Psoas muscle (tissue), 8 donors: ENCODE measurements around the gene HYOU1. TPM values are rescaled to one million over a fixed set of nuclear protein-coding genes. Genes with fewer than 3 reads are reported as not detected.

ENCODE experiments used
- ATAC-seq, 4 donors: fragments of 200-7000 bp; cut with Tn5 transposase; one replicate each; pipeline ENCODE4 v1.9.1; 2020; ENCODE audit warnings: moderate library complexity in 3 of 4, mild to moderate bottlenecking in 2 of 4
- DNase-seq, 2 donors: peaks; one replicate each; pipeline ENCODE4 v3.0.0-alpha.2; 2020
- H3K27ac ChIP-seq: fragments of 200-600 bp; one replicate; pipeline ENCODE4 v1.8.0; 2022
- H3K27me3 ChIP-seq, 3 donors: fragments of 200-600 bp in 1 of 3; one replicate each; pipeline versions ENCODE4 v1.6.1 to v1.8.0; 2013 to 2022; ENCODE audit warnings: low read length in 2 of 3, mild to moderate bottlenecking in 2 of 3, moderate library complexity in 1 of 3; ENCODE audit not compliant: insufficient read depth in 3 of 3
- H3K36me3 ChIP-seq, 2 donors: fragments of 200-600 bp in 1 of 2; one replicate each; pipeline versions ENCODE4 v1.6.1 to v1.8.0; 2013 to 2022; ENCODE audit warnings: low read depth in 1 of 2, mild to moderate bottlenecking in 1 of 2, moderate library complexity in 1 of 2; ENCODE audit not compliant: insufficient read depth in 1 of 2
- H3K4me1 ChIP-seq: fragments of 200-600 bp; one replicate; pipeline ENCODE4 v1.8.0; 2022
- H3K4me3 ChIP-seq: fragments of 200-600 bp; one replicate; pipeline ENCODE4 v1.8.0; 2022; ENCODE audit warnings: mild to moderate bottlenecking
- H3K9me3 ChIP-seq: fragments of 200-600 bp; one replicate; pipeline ENCODE4 v1.8.0; 2022
- CTCF ChIP-seq: fragments of 200-600 bp; IDR thresholded peaks from one replicate; pipeline ENCODE4 v1.8.0; 2022; ENCODE audit warnings: antibody characterized with exemption
- WGBS, 3 donors: extraction: QIAGEN DNeasy Blood & Tissue Kit; methylation state at CpG; one replicate each; pipeline versions ENCODE4 v1.1.6 to v1.1.7; 2013; 5-methylcytosine and 5-hydroxymethylcytosine counted together
- intact Hi-C, 2 donors: fragments of 100-400 bp; cut with DNase I; formaldehyde crosslinking; loops; one replicate each; pipeline versions ENCODE4 v1.11.0 to v1.14.2; 2022
- polyA plus RNA-seq, 3 donors: library from polyadenylated mRNA; stranded (reverse); fragments of 200-250 nt; gene quantifications; one replicate each; pipeline ENCODE4 v1.2.3, GENCODE V29; 2013
- total RNA-seq, 4 donors: library from RNA; stranded (reverse); fragmentation: NEBNext Ultra II Directional in 2 of 4; extraction: Animal tissue kit (Norgen Biotek cat#: 25700) in 2 of 4; gene quantifications; one replicate each; pipeline versions ENCODE4 v1.2.1 to v1.2.4, GENCODE V29; 2021 to 2023
- donor health status: healthy with polysubstance abuse.
- donor health status: DM: no; HTN: no; CAD: no; lungs with moderate emphysema.
- donor health status: Bipolar disorder and iron deficiency.
- donor health status: healthy.
- donor health status: DM: yes; HTN: yes; CAD: no.
- donor health status: DM: no; HTN: no; CAD: no.
- donor health status: DM: no; HTN: no; CAD: no.
- donor health status: DM: yes; HTN: yes; CAD: no.

The HYOU1 gene
- total and polyA plus RNA-seq, 7 donors, result 21.2 to 46.2 (median 31.0) TPM

- Histone ChIP-seq H3K9me3 (no peaks in the 10 kb centered on the region), H3K36me3 (peaks cover 0 to 37% of the 10 kb centered on the region in 2 donors), H3K4me1 (peaks cover 65% of the 10 kb centered on the region), H3K4me3 (peak overlapping the region; percentile 95), H3K27ac (peak overlapping the region; percentile 93), H3K27me3 (no peaks in the 10 kb centered on the region)
- DNase-seq (peak; percentile 37 to 74), ATAC-seq (peak; percentile 45 to 67 (median 58))
- WGBS, 3 donors, result 34 to 68% (median 44%) methylated on average over 9 of the region's 9 CpGs
- no peak for TF ChIP-seq CTCF
- intact Hi-C loops, result no loop called here
These were observed 29.3 kb downstream of the HYOU1 start for GRCh38 chr11:119027561-119028345.

DNA sequence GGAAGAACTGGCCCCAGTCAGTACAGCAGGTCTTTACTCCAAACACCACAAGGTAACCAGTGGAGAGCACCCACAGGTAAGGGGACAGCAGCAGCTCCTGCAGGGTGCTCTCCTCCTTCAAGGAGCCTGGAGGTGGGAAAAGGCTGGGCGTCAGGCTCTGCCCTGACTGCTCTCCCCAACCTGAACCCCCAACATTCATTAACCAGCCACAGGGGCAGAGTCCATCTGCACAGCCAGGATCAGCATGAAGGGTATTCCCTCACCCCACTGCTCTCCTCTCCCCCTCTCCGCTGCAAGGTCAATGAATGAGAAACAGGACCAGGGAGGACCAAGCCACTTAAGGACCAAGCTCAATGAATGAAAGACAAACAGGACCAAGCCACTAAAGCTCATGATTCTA is 30.0 kb downstream of the HYOU1 start:
- ATAC-seq (no peak), DNase-seq (no peak)
- Histone ChIP-seq H3K27me3 (no peaks in the 10 kb centered on the region), H3K4me1 (peaks cover 70% of the 10 kb centered on the region), H3K9me3 (no peaks in the 10 kb centered on the region), H3K4me3 (peak overlapping the region; percentile 2), H3K36me3 (peaks cover 0 to 45% of the 10 kb centered on the region in 2 donors), H3K27ac (peak overlapping the region; percentile 93)
- intact Hi-C loops, result no loop called here
- no peak for TF ChIP-seq CTCF
- WGBS, 3 donors, result 92 to 100% (median 97%) methylated on average over 2 of the region's 2 CpGs

DNA sequence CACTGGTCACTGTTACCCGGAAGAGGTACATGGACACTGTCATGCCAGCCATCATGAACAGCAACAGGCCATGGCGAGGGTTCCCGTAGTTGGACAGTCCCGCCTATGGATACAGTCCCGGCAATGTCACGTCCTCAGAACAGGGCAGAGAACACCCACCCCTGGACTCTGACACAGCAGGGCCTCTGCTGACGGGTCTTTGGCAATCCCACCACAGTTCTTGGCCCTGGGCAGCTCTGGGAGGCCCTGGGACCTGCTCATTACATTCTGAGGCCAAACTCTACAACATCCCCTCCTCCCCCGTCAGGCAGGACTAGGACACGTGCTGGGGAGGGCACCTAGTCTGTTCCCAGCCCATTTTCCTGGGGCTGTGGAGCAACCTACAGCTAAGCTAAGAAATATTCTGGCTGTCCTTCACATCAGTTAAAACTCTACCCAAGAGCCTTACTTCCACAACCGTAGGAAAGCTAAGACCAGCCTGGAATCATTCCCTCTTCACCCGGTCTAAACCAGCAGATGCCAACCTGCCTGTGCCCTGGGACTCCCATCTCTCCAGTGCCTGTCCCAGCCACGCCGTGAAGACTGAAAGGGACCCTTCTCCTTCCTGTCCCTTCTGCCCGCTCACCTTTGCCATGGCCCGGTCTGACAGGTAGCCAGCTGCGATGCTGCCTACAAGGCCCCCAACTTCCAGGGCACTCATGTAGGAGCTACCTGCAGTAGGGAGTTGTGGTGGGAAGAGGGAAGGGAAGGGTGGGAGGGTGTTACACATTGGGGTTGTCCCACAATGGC is 30.8 kb downstream of the HYOU1 start:
- no peaks in the 10 kb centered on the region for H3K27me3 ChIP-seq
- DNase-seq (no peak), ATAC-seq (peak in 2 of 4 donors; percentile 12 to 16)
- peaks cover 76% of the 10 kb centered on the region for H3K4me1 ChIP-seq
- intact Hi-C loops, result no loop called here
- no peak for TF ChIP-seq CTCF
- H3K27ac ChIP-seq, result peak overlapping the region; percentile 93
- peak overlapping the region; percentile 2 for H3K4me3 ChIP-seq
- peaks cover 0 to 53% of the 10 kb centered on the region in 2 donors for H3K36me3 ChIP-seq
- H3K9me3 ChIP-seq, result no peaks in the 10 kb centered on the region
- 49 to 84% (median 49%) methylated on average over 16 of the region's 16 CpGs for WGBS, 3 donors

DNA sequence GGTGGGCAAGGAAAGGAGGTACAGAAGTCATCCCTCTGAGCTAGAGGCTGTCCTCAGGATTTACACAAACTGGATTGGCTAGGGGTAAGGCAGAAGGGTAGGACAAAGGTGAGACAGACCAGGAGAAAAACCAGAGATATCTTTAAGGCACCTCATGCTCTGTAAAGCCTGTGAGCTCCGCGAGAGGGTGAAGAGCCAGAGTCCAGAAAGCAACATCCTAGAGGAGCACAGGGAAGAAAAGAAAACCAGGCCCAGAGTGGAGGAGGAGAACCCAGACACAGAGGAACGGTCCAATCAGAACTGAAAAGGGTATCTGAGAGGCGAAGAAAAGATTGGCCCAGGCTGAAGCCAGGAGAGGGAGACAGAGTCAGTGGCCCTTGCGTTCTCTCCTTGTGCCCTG is 31.5 kb downstream of the HYOU1 start:
- Histone ChIP-seq H3K27ac (peak overlapping the region; percentile 93), H3K4me1 (peaks cover 82% of the 10 kb centered on the region), H3K36me3 (peaks cover 0 to 59% of the 10 kb centered on the region in 2 donors), H3K27me3 (no peaks in the 10 kb centered on the region), H3K9me3 (no peaks in the 10 kb centered on the region), H3K4me3 (no peak overlapping the region)
- DNase-seq (no peak), ATAC-seq (no peak)
- WGBS, 3 donors, result 79 to 97% (median 81%) methylated on average over 5 of the region's 5 CpGs
- intact Hi-C loops, result no loop called here
- TF ChIP-seq CTCF, result no peak
